ENCODE measurements around the gene NUDCD2.

The NUDCD2 gene

GRCh38 chr5:163459819-163460561, at the start of gene NUDCD2:
Gene NUDCD2 (minus strand): TSS chr5:163460102. CDS start chr5:163460050, 52 bp downstream.
- DNase-seq = peak; percentile 95

DNA sequence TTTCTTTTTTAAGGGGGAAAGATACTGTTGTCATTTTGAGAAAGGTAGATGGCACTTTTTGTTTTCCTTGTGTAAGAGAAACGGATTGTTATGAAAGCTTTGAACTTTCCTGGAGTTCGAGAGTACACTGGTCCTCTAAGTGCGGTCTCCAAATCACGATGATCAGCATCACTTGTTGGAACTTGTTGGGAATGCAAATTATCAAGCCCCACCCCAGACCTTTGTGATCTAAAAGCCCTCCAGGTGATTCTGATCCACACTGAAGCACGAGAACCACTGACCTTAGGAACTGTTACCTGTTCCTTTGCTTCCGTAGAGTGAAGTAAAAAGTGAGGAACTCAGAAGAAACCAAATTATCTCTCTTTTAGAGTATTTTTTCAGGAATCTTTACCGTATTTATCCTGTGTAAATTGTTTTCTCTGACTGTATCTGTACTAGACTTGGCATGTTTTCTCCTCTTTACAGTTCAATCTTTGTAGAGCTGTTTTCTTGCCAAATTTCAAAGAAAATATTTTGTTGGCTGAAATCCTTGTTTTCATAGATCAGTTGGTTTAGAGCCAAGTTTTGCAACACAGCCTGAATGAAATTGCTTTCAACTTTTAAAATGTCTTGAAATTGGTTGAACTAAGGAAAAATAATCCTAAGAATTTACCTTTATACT, 49.5 kb upstream of the NUDCD2 start:
- DNase-seq = no peak

DNA sequence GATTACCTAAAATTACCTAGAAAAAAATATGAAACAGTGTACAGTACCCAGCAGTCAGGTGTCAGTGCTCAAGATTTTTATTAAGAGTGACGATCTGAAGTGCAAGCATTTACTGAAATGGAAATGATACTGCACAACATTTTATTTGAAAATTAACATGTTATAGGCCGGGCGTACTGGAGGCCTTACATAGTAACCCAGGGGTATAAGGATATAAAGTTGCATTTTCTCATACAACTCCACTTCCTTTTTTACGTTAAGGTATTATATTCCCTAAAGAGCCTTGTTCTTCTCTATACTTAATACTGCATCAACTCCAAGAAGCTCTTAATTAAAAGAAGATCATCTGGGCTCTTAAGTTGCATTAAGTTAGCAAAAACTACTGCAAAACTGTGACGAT, 48.9 kb upstream of the NUDCD2 start:
- no peak for DNase-seq

DNA sequence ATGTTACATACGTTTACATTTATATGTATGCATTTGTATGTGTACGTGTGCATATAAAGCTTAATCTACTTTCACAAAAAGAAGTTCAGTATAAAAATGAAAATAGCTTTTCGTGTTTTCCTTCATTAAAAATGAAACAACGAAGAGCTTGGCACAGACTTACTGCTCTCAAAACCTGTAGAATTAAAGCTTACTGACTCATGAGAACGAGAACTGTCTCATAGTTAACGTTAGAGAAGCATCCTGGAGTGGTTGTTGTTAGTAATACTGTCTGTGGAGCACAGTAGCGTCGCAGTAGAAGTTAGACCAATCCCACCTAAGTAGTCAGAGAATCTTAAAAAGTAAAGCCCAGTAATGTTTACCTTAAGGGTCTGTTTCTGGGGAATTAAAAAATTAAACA, 46.8 kb upstream of the NUDCD2 start:
- DNase-seq = no peak

- no peak for DNase-seq
Measured at GRCh38 chr5:163506095-163506457, 46.2 kb upstream of the NUDCD2 start.

DNA sequence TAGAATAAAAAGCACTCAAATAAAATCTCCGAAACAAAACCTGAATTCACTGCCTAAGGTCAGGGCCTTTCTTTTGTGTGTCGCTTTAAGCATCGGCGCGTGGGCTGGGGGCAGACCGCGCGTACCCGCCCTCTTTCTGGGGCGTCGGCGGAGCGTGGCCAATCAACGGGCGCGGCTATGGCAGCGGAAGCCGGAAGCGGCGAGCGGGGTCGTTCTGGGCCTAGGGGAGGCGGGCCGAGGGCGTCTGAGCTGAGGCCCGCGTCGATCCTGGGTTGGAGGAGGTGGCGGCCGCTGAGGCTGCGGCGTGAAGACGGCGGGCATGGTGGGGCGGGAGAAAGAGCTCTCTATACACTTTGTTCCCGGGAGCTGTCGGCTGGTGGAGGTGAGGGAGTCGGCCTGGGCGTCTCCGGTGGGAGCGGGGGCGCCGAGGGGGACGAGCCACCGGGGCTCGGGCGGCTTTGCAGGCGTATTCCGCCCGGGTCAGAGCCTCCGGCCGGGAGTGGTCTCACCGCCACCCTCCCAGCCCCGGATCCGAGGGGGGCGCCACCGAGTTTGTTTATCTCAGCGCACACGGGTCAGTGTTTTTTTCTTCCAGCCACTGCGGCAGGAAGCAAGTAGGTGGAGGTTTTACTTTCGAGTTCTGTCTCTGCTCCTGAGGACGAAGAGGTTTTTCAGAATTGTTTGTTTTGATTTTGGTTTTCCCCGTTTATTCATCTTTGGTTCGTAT, 45.6 kb upstream of the NUDCD2 start, which contains the start of gene MAT2B:
Gene MAT2B (plus strand): TSS at position 252 of the 727 bp plus-strand sequence. CDS start 68 bp downstream, at position 320.
- DNase-seq = peak; percentile 95

DNA sequence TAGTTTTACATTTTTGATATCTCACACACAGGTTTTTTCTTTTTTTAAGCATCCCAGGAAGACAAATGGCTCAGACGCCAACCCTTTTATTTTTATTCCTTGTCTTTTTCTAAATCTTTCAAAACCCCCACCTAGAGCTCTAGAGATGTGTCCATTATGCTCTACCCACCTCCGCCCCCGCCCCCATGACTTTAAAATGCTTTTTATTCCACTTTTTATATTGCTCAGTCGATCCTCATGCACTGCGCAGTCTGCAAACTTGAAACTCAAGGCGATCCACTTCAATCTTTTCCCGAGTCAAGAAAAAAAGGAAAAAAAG, 45.1 kb upstream of the NUDCD2 start:
- DNase-seq = no peak

GRCh38 chr5:163504079-163504931, 44.4 kb upstream of the NUDCD2 start:
- DNase-seq = peak; percentile 40

DNA sequence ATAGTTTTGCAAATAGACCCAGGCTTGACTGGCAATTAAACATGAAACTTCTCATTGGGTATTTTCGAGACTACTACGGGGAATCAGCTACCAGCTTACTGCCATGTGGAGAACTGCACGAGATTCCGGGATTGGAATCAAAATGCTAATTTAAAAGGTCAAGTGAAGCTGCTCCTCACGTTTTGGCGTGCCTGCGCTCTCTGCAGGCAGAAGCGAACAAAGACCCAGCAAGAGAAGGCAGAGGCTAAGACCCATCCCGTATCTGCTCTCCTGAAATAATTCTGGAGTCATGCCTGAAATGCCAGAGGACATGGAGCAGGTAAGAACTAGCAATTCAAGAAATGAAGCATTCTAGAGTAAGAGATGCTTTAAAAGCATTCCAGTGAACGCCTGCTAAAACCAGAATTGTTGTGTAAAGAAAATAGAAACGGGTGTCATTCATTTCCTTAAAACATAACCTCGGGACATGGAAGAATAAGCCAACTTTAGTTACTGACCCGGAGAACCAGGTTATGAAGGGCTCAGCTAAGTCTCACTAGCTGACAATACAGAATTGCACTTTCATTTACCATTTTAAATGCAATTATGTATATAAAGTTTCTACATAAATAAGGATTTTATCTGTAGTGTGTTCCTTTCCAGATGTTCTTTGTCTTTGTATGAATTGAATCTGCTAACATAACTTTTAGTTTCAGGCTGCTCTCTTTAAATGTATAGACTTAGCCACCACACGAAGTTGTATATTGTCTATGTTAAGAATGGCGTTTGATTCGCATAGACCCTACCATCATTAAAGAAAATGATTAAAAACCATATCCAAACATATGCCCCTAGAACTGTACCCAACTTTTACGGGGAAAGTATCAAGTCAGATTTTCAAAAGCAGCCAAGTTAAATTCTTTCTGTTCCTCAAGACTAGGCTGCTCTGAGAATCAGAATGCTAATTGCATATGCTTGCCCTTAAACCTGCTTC, 43.5 kb upstream of the NUDCD2 start:
- peak; percentile 25 for DNase-seq

DNA sequence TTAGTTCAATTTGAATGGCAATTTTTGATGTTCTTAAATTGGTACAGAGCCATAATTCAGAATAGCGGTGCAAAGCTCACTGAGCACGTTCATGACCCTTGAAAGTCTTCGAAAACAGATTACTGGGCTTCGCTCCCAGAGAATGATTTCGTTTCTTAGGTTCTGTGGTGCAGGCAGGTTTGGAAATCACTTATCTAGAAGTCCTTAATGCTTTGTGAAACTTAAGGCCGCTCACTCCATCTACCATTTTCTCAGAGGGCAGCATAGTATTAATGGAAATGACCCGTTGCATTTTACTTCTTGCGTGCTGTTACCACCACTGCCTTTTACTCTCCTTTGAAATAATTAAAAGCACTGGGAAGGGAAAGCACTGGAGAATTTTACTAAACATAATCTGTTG, 42.6 kb upstream of the NUDCD2 start:
- DNase-seq = no peak

GRCh38 chr5:163498886-163499285, 39.0 kb upstream of the NUDCD2 start:
- DNase-seq = no peak

DNA sequence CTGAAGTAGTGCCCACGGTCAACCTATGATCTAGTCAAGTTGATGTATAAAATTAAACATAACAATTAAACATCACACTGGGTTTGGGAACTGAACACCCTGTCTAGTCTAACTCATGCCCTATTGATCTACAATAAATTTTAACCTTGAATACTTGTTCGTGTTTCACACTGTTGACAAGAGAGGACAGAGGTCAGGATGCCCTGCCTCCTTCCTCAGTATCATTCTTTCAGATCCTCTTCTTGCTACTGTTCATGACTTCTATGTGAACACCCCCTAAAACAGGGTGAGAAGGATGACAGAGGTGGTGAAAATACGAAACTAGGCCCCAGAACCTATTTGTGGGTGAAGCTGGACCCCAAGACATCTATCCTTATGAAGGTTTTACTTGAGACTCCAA, 37.4 kb upstream of the NUDCD2 start:
- no peak for DNase-seq

GRCh38 chr5:163496286-163496685, 36.4 kb upstream of the NUDCD2 start:
- no peak for DNase-seq

- DNase-seq = no peak
Measured at GRCh38 chr5:163489745-163490075, 29.8 kb upstream of the NUDCD2 start.

DNA sequence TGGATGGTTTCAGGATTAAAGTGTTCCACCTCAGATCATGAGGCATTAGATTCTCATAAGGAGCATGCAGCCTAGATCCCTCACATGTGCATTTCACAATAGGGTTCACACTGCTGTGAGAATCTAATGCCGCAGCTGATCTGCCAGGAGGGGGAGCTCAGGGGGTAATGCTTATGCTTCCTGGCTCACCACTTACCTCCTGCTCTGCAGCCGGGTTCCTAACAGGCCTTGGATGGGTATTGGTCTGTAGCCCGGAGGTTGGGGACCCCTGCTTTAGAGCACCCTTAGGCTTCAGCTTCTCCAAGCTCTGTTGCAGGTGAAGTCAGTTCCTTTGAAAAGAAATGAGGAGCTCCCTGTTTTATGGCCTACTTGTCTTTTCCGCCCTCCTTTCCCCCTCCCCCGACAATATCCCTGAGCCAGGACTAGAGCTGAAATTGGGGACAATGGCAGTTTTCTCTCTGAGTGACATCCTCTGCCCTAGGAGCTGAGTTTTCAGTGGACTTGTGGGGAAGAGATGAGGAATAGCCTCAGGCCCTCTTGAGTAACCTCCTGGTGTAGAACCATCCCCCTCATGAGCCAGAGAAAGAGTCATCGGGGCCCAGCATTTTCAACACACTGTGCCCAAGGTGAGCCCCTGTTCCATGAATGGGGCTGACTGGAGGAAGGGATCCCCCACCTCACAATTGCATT, 29.3 kb upstream of the NUDCD2 start:
- DNase-seq = peak; percentile 23

GRCh38 chr5:163478982-163479271, 19.0 kb upstream of the NUDCD2 start:
- DNase-seq = no peak

GRCh38 chr5:163478126-163478981, 18.5 kb upstream of the NUDCD2 start:
- DNase-seq = no peak

- no peak for DNase-seq
Measured at GRCh38 chr5:163475411-163475810, 15.5 kb upstream of the NUDCD2 start.

- DNase-seq = no peak
Measured at GRCh38 chr5:163473635-163474243, 13.8 kb upstream of the NUDCD2 start.

- no peak for DNase-seq
Measured at GRCh38 chr5:163467682-163468081, 7.8 kb upstream of the NUDCD2 start.
